ENCODE measurements around the gene ARHGEF40.

Gene ARHGEF40

DNA sequence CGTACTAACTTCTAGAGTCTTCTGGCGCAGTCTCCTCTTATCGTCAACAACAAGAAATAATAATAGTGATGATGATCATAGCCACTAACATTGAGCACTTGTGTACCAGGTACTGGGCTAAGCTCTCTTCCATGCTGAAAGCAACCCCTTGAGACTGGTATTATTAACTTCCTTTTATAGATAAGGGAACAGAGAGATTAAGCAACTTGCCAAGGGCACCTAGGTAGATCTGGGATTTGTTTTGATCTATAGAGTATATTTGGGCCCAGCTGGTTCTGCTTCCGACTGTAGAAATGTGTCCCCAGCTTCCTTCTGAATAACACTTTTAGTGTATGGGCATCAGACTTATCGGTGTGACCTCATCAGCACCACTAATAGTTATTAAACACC is 29.5 kb downstream of the ARHGEF40 start:
- no peak for DNase-seq

DNA sequence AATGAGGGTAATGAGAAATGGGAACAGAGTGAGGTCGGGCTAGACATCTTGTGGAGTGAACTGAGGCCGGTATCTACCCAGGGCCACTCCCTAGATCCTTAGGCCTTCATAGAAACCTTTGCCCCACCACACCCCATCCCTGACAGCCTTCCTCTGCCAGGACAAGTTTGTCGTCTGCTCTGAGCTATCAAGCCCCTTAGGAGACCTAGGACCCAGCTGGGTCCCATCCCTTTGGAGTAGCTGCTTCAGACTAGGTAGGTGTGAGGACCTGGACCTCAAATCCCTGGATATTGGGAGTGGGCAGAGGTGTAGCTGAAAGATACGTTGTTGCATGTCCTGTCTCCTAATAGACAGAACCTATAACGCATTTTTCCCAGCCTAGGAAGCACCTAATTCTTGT is 30.8 kb downstream of the ARHGEF40 start, which contains the start of gene TMEM253:
TMEM253 (plus strand) TSS at position 136 of the 400 bp plus-strand sequence. CDS start 278 bp downstream, outside the sequence.
- DNase-seq, result no peak

DNA sequence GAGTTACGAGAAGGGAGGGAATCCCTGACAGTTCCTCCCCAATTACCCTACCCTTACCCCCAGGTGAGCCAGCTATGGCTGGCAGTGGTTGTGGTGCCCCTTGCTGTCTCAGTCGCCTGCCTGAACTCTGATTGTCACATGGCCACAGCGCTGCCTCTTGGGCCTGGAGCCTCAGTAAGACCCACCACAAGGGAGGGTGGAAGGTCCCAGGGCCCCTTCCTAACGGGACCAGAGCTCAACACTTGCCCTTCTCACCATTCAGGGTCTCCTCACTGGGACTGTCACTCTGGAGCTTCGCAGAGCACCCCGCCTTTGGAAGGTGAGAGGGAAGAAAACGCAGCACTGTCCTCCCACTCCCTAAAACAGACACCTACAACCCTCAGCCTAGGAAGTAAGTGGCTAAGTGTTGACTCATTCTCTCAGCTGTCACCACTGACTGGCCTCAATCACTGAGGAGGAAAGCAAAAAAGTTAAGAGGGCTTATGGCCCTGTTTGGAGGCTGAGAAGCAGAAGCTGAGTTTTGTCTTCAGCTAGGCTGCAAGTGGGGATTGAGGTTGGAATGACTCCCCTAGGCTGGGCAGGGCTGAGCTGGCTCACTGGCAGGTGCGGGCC is 31.8 kb downstream of the ARHGEF40 start:
- peak; percentile 39 for DNase-seq

DNA sequence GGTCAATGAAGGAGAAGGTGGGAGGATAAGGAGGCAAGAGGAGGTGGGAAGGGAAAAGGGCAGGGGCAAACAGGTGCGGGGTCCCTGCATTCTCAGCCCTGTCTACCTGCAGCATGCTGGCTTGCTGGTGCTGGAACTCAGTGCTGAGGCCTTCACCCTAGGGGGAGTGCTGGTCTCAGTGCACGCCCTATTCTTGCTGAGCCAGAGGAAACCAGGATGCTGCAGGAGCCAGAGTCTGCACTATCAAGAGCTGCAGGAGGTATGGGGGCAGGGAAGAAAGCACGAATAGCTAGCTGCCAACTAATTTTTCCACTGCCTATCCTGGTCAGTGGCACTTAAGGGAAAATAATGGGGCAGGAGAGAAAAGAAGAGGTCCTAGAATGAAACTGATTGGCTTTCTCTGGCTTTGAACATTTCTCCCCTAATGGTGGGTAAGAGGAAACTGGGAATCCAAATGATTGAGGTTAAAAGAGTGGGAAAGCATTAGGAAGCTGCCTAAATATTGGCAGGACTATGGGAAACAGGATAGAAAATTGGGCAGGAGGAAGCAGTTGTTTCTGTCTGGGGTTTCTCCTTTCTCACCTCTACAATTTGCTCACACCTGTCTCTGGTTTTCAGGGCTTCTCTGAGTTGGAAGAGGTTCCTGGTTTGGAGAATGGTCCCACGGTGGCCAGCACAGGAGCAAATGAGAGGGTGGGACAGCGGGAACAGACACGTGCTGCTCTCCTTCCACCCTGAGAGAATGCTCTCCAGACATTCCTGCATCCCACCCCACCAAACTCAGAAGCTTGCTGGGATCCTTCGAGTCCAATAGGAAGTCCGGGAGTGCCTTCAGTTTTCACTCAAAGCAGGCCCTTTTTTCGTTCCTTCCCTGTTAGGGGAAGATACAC is 32.7 kb downstream of the ARHGEF40 start:
- DNase-seq, result no peak

DNA sequence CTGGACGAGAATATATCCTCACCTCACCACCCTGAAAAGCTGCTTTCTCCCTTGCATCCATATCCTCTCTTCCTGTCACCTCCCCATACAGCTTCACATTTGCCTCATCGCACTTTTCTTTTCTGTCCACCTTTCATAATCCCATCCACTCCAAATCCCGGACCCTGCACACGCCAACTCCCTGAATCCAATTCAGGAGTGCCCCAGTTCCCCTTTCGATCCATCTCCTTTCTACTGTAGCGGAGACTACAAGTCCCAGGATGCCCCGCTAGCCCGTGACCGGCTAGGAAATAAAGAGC is 33.3 kb downstream of the ARHGEF40 start:
- DNase-seq, result no peak

DNA sequence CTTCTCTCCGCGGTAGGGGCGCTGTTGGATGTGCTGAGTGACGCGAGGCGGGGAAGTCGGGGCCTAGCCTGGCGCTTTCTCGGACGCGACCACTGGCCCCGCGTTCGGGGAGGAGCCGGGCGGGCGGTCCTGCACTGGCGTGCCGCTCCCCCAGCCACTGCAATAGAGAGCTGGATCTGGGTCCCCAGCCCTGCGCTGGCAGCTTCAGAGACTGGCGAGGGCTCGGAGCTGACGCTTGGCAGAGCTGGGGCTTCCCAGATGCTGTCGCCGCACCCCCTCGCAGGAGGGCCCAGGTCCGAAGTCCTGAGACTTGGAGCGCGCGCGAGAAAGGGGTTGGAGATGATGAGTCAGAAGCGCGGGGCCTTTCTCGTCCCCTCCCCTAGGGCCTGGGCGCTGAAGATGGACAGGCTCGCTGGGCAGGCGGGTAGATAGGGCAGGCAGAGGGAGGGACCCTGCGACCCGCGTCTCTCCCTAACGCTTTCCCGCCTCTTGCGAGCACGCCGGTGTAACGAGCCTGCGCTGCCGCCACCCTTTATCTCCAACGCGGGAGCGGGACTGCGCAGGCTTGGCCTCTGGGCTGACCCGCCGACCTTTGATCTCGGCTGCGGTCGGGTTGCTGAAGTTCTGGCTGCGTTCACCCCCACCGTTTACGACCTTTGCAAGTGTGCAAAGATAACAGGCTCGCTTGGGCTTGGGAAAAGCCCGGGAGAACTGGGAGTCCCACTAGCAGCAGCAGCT is 33.8 kb downstream of the ARHGEF40 start:
- DNase-seq, result peak; percentile 96

DNA sequence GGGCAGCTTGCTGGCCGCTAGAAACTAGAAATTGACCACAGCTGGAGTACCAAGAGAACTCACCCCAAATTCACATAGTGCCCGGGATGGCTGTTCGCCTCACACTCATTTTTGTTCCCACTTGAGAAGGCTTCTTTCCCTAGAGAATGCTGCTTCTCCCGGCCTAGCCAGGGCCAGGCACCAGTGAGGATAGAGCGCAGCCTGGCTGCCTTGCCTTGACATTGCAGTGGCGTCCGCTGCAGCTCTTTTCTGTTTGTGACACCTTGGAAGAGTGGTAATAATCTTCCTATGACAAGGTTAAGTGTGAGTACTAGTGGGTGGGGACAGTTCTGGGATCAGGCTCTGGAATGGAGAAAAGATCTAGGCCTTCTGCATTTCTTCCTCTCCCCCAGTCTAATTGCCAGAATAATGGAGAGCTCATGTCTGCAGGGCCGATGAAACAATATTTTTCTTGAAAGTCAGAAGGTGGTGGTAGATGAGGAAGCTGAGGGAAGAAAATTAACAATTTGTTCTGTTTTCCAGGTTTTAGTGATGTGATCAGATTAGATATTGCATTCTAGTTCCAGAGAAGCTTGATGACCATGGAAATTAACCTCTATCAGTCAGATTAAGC is 34.5 kb downstream of the ARHGEF40 start:
- peak; percentile 75 for DNase-seq

DNA sequence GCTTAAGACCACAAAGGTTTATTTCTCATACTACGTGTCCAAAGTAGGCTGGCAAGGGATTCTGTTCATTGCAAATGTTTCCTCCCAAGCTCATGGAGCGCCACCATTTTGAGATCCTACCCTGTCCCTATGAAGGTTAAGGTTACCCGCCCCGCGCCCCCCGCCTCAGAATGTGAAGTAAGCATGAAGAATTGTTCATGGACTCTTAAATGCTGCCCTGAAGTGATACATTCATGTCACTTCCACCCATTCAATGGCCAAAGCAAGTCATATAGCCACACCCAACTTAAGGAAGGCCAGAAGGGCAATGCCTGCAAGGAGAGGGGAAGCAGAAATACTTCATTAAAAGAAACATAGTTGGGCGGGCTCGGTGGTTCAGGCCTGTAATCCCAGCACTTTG is 35.0 kb downstream of the ARHGEF40 start:
- no peak for DNase-seq

DNA sequence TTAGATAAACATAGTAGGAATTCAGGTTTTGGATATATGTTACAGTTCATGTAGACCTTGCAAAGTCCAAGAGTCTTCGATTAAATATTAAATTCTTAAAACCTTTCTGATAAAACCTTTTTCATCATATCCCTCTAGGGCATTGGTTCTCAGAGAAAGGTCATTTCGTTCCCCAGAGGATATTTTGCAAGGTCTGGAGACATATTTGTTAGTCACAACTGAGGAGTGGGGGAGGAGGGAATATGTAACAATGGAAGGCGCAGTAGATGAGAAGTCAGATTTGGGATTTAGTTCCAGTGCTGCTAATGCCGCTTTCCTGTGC is 36.0 kb downstream of the ARHGEF40 start:
- no peak for DNase-seq

DNA sequence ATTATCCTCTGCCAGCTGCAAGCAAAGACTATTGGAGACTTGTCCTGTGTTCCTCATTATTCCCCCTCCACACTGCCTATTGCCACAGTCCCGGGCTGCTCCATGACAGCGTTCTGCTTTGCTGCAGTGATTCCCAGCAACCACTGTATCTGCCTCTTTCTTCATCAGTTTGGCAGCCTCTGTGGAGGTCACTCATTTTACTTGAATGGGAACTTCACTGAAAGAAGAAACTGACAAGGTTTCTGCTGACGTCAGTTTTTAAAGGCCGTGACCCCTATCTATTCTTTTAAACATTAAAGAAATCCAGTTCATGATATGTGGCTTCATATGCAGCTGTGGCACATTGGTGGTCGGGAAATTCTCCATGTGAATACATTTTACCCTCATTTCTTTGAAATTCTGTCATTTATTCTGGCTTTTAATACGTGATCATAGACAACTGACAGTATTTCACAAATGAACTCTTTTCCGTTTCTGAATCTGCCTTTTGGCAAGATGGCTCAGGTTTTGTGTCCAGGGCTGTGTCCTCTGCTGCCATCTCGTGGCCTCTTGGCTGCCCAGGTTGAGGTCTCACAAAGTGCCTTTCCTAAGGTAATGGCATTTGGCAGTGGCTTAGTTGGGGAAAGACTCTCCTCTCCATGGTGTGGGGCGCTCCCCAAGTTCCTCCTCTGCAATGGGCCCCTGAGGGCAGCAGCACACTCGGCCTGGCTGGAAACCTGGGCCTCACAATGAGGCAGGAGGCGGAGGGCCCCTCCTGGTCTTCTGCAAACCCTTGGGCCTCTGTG is 36.6 kb downstream of the ARHGEF40 start:
- peak; percentile 85 for DNase-seq

DNA sequence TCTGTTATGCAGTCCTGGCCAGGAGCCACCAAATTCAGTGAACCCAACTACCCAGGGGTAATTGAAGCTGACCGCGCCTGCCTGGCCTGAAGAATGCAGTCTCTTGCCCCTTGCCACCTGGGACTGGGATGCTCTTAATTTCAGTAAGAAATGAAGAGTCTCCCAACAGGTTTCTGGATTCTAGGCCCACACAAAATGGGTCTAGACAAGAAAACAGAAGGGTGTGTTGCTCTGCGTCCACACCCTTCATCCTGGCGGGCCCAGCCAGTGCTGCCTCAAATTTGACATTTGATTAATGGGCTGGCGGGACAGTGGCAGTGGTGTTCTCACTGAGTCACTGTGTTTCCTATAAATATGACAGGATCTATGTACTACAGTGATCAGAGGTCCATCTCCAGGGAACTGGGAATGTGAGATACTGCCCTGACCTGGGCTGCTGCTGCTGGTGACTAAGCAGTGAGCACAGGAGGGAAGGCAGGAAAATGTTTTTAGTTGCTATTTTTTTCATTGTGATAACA is 37.2 kb downstream of the ARHGEF40 start:
- DNase-seq, result no peak

DNA sequence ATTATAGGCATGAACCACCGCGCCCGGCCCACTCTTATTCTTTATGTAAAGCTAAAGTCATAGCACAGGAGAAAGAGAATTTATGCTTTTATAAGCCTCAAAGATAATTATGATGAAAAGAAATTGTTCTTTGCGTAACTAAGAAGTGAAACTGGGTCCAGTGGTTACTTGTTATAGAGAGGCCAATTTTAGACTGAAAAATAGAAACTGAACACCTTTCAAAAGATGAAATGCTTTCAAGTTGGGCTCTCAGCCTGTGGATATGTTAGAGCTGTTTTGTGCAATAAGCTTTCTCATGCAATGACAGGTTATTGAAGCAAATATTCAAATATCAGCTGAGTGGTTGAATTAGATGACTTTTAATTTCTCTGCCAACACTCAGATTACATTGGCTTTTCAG is 38.7 kb downstream of the ARHGEF40 start:
- no peak for DNase-seq

DNA sequence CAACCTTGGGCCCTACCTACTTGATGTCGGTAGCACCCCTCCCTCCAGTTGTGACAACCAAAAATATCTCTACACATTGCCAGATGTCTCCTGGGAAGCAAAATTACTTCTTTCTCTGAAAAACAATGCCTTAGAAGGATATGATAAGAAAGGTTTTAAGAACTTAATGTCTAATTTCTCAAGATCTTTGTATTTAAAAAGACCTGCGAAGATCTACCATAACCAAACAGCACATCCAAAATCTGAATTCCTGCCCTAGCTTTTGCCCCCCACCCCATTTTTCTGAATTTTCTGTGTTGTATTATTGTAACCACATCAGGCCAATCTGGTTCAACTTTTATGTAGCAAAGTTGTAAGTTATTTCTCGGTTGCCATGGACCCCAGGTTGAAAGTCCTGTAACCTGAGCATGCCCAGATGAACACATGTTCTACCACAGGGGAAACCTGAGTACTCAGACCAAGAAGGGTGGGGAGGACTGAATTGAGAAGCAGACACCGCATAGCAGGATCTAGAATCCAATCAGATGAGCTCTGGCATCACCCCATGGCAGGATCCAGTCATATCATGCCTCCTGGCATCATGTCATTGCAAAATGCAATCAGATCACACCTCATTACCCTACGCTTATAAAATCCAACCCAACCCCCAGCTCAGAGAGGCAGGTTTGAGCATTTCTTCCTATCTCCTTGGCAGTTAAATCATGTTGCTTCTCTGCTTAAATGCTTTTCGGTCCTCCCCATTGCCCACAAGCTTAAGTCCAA is 39.5 kb downstream of the ARHGEF40 start:
- peak; percentile 86 for DNase-seq

DNA sequence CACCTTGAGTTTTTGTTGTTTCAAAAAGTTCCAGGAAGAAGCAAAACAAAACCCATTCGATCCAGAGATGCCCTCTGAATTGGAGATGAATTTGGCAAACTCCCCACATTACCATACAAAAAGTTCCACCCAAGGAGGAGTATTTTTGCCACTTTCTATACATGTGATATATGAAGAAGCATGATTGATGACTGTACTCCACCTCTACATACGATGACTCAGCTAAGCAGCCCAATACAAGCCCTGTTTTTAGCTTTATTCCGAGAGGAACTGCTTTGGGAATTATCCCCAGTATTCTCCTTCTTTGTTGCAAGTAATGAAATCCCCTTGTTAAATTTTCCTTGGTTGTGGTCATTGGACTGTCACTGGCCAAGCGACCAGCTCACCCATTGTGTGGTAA is 42.2 kb downstream of the ARHGEF40 start:
- DNase-seq, result no peak

DNA sequence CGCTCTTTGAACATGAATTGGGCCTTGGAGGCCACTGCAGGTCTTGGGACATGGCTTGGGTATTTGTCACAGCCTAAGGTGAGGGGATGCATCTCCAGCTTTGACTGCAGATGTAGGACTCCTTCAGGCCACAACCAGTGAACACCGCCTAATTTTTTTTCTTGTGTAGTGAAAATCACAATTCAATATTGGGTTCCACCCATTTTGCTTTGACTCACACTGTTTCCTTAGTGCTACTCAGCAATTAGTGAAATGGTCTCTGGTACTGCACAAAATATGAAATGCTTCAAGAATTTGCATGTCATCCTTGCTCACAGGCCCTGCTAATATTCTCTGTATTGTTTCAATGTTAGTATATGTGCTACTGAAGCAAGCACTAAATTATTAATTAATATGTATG is 43.3 kb downstream of the ARHGEF40 start:
- DNase-seq, result no peak

DNA sequence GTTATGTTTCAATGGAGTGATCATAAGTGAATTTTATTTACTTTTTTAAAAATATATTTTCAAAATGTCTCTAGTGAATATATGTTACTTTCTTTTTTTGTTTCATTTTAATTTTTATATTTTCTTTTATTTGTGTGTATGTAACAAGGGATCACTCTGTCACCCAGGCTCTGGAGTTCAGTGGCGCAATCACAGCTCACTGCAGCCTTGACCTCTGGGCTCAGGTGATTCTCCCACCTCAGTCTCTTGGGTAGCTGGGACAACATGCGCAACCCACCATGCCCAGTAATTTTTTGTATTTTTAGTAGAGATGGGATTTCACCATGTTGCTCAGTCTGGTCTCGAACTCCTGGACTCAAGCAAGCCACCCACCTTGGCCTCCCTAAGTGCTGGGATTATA is 48.8 kb downstream of the ARHGEF40 start:
- no peak for DNase-seq

DNA sequence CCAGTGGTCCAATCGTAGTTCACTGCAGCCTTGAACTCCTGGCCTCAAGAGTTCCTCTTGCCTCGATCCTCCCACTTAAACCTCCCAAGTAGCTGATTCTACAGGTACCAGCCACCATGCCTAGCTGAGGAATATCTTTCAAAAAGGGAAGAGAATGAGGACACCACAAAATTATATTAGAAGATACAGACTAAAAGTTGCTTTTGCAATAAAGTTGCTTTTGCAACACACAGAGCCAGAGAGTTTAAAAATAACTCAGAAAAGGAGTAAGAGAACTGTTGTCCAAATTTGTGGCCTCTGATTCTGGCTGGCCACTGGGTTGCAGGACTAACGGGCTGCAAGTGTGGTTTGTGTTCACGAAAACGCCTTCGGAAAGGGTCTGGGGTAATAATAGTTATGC is 50.6 kb downstream of the ARHGEF40 start:
- no peak for DNase-seq

DNA sequence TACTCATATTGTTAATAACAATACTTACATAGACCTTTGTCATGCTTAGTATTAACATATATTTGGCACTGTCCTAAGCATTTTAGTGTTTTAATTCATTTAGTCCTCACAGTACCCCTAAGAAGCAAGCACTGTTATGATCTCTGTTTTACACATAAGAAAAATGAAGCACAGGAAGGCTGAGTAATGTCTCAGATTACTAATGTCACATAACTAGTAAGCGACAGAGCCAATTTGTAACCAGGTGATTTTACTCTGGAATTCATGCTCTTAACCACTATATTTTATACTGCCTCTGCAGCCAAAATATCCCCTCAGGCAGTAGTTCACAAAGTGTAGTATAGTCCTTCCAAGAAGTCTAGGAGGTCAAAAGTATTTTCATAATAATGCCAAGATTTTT is 51.0 kb downstream of the ARHGEF40 start:
- DNase-seq, result no peak

DNA sequence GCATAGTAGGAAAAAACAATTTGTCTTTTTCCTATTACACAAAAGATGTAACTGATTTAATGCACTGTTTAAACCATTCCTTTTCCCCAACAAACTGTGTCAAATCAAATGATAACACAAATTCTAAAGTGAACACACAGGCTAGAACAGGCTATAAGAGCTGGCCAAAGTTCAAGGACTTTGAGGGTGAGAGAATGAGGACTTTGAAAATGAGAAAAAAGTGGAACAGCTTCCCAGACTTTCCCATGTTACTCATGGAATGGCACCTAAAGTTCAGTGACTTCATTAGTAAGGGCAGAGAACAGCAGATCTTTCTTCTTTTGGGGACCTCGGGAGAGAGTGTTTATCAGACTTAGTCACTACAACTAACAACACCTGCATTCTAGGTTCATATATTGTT is 53.3 kb downstream of the ARHGEF40 start:
- no peak for DNase-seq

DNA sequence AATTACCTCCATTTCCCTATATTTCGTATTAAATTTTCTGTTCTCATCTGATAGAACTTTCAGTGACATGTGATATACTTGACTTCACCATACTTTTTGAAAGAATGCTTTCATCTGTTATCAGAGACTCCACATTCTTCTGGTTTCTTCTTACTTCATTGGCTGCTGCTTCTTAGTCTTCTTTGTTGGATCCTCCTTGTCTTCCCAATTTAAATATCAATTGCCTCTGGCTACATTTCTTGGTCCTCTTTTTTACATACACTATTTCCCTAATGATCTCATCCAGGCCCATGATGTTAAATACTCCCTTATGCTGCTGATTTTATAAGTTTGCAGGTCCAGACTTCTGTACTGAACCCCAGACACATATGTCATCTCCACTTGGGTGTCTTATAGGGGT is 63.8 kb downstream of the ARHGEF40 start:
- DNase-seq, result no peak

DNA sequence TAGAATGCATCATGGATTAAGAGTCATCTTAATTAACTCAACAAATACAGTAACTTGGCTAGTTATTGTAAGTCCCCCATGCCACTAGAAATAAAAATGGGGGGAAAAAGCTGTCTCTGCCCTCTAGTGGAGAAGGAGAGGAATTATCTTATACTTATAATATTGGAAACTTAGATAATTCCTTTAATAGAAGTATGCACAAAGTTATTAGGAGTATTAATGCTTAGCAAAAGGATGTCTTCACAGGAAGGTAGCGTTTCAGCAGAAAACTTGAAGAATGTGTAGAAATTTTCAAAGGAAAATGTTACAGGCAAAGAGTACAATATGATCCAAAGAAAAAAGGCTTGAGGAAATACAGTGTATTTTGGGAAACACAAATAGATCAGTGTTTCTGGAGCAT is 65.9 kb downstream of the ARHGEF40 start:
- peak; percentile 23 for DNase-seq
